NCI-H146 treated with DMSO at 0.1 percent for 48 hours (cell line): ENCODE results near the gene SPSB3.
"Not testable (repeated sequence)": the region's sequence is repeated elsewhere in the genome, so short reads cannot be mapped to it uniquely, and the experiment has no call there.

ENCODE experiments used
- DNase-seq: peaks from one replicate; lab custom pipeline; 2025; ENCODE audit not compliant: unreplicated experiment; lab: John Stamatoyannopoulos, UW

The SPSB3 gene

DNA sequence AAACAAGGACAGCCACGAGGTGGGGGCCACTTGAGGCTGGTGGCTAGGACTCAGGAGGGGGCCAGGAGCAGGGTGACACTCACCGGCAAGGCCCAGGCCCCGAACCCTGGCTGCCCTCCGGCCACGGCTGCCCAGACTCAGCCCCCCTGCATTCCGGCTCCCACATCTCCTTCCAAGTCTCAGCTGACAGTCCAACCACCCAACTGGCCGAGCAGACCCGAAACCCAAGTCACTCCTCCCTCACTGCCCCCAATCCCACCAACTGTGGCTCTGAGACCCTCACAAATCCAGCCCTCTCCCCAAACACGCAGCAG is 34.9 kb upstream of the SPSB3 start:
- DNase-seq = no peak

DNA sequence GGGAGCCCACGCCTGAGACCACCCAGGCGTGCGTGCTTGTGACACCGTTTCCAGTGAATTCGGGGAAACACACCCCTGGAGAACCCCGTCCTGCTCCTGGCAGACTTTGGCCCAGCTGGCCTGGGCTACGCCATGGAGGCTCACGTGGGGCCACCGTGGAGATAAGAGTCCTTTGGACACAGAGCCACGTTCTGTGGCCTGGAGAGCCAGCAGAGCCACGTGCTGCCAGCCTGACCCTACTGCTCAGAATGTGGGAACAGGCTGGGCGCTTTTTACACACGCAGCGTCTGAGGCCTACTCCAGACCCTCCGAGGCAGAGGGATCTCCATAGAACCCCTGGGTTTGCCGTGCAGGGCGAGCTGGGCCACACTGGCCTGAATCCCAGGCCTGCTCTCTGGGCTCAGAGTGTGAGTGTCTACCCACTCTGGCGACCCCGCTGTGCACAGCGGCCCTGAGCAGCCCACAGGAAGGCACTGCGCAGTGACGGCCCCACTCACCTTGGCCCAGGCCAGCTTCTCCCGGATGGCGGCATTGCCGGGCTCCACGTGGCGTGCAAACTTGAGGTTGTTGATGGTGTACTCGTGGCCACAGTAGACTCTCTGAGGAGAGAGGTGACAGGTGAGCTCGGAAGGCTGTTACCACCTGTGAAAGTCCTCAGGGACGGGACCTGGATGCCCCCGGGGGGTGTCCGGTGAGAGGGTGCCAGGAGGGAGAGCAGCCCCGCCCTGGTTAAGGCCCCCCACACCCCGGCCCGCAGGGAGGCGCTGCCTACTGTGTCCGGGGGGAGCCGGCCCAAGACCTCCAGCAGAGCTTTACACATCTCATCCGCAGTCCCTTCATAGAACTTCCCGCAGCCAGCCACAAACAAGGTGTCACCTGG is 34.3 kb upstream of the SPSB3 start:
- no peak for DNase-seq

DNA sequence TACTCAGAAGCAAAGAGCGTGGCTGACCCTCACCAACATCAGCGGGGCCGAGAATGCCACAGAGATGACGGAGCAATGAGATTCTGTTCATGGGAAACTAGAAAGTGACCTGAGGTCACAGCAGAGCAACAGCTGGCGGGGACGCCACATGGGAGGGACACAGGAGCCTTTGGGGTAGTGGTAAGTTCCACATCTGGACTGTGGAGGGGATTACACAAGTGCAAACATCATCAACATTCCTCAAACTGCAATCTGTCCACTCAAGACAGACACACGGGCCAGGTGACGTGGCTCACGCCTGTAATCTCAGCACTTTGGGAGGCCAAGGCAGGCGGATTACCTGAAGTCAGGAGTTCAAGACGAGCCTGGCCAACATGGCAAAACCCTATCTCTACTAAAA is 33.1 kb upstream of the SPSB3 start:
- DNase-seq = no peak

DNA sequence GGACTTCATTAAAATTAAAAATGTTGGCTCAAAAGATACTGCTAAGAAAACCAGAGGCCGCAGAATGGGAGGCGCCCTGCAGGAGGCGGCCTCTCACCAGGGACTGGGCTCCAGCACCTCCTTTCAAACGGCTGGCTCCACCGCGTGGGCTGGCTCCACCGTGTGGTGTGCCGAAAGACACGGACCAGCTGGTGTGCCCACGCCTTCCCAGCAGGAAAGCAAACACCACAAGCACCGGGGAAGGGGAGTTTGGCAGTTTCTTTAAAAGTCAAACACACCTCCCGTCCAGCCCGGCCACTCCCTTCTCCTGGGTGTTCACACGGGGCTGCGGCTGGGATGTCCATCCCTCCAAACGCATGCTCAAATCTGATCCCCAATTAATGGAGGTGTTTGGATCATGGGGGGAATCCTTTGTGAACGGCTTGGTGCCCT is 30.4 kb upstream of the SPSB3 start:
- peak; percentile 82 for DNase-seq

DNA sequence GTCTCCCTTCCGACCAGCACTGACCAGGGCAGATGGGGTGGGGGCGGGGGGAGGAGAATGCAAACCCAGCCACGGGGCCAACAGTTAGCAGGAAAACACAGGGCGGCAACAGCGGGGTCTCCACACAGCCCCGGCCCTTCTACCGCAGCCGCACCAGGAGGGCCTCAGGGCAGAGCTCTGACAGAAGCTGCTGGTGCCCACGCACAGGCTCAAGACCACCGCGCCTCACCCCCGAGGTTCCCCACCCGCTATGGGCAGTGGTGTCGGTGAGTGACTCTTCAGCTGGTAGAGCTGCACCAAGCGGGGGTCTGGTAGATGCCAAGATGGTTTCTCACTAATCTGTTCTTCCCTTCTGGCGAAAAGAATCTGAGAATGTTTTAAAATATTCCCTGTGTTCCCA is 28.2 kb upstream of the SPSB3 start:
- no peak for DNase-seq

DNA sequence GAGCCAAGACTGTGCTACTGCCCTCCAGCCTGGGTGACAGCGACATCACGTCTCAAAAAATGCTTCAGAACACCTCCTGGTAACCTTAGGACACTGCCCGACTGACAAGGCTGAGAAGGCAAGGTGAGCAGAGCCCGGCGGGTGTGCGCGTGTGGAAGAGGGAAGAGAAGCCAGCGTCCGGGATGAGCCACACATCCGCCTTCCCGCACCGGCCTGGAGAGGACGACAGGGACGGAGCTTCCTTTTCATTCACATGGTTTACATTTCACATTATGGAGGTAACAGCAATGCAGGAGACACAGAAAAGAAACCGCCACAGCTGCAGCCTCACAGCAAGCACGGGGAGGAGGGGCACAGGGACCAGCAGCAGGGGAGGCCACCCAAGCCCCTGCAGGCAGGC is 27.7 kb upstream of the SPSB3 start:
- no peak for DNase-seq

DNA sequence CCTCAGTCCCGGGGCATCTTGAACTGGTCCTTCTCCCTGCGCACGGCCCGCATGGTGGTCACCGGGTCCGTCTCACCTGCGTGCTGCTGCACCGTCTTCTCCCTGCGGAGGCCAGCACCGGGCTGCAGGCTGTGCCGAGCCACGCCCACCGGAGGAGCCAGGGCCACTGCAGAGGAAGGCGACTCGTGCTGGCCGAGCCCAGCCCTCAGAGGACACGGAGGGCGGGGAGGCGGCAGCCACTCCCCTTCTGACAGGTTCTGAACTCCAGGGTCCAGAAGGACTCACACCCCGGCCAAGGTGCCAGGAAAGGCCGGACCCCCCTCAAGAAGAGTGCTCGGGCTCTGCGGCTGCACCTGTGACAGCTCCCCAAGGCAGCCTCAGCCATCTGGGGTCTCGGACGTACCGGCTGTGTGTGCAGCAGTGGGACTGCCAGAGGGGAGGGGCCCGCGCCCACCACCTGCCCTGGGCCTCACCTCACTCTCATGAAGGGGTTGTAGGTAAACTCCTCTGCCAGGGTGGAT is 27.0 kb upstream of the SPSB3 start:
- no peak for DNase-seq

DNA sequence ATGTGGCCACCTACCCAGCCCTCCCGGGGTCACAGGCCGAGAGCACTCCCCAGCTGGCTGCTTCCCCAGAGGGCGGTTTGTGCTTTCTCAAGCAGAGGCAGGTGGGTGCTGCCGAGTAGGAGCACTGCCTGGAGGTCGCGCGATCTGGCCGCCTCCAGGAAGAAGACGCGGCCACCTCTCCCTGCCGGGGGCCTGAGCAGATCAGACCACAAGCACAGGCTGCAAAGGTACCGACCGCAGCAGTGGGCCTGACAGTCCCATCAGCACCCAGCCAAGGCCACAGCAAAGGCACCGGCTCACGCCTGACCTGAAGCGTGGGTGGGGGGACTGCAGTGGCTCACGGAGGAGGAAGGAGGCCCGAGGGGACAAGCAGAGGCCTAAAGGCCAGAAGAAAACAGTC is 26.3 kb upstream of the SPSB3 start:
- DNase-seq = no peak

DNA sequence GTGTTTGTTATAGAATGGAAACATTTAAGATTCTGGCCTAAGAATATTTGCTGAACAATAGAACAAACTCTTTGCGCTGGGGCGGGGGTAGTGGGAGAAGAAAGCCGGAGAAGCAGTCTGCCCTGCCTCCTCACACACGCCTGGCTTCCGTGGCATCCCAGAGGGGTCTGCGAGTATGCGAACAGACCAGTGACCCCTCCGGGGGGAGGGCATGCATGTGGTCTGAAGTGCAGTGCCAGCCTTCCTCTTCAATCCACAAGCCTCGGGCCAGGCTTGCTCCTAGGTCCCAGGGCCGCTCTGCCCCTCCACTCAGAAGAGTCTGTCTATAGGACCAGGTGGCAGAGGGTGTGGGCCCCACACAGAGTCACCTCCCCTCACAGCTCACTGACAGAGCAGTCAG is 25.3 kb upstream of the SPSB3 start:
- DNase-seq = no peak

DNA sequence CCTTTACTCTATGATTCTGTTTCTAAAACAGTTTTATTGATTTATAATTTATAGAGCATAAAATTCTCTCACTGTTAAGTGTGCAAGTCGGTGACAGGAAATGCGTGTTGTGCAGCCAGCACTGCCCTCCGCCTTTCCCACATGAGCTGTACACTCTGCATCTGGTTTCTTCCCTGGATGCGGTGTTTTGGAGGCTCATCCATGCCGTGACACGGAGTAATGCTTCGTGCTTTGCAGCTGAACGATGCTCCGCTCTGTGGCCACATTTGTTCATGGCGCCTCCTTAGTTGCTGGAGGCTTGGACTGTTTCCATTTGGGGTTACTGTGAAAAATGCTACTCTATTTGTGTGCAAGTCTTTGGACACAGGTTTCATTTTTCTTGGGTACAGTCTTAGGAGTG is 18.3 kb upstream of the SPSB3 start:
- DNase-seq = no peak

DNA sequence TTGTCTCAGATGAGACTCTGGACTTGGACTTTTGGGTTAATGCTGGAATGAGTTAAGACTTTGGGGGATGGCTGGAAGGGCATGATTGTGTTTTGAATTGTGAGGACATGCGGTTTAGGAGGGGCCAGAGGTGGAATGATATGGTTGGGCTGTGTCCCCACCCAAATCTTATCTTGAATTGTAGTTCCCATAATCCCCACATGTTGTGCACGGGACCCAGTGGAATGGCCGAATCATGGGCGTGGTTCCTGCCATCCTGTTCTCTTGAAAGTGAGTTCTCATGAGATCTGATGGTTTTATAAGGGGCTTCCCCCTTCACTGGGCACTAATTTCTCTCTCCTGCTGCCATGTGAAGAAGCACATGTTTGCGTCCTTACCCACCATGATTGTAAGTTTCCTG is 16.9 kb upstream of the SPSB3 start:
- not testable (repeated sequence) for DNase-seq

DNA sequence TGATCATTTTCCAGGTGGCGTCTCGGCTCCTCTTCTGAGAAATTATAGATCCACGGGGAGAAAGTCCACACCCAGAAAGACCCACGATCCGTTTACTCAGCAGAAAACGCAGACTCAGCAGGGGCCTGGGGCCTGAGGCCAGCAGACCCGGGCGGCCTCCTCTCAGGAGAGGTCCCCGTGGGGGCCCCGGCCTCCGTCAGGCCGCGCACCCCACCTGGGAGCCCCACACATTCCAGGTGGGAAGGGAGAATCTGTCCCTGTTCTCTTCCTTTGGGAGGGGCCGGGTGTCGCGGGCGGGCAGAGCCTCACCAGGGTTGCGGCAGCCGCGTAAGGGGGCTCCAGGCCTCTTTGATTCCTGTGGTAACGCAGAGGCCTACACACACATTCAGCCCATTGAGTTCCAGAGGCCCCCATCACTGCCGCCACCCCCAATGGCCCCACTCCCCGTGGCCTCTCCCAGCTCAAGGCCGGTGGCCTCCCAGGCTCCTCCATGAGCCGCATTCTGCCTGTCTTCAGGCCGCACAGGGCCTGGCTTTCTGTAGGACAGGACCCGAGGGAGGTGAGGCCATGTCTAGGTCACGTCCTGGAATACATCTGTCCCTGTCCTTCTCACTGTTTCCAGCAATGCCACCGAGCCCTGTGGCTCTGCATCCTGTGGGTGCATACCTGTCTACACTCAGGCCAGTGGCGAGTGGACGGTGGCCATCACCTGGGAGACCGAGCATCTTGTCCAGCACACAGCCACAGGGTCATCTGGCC is 12.7 kb upstream of the SPSB3 start:
- no peak for DNase-seq

DNA sequence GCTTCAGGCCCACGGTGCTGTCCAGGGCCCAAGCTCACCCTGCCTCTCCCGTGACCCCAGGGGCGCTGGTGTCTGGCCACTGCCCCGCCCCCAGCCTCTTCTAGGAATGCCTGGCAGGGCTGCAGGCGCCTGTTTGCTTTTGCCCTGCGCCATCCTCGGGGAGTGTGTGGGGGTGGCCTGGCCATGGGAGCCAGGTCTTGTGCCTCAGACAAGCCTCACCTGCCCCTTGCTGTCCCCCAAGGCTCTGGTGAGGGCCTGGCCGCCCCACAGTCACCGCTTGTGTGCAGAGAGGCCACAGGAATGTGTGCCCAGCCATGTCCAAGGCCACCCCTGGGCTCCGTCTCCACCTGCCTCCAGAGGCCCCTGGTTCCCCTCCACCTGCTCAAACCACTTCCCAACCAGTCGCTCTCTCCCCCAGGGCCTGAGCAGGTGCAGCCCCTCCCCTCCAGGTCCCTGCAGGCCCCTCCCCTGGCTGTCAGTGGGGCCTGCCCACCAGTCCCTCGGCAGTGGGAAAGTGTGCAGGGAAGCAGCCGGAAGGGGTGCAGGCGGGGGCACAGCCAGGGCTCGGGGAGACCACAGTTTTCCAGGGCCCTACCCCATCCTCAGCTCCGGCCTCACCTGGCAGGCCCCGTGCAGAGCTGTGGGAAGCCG is 12.0 kb upstream of the SPSB3 start:
- no peak for DNase-seq

DNA sequence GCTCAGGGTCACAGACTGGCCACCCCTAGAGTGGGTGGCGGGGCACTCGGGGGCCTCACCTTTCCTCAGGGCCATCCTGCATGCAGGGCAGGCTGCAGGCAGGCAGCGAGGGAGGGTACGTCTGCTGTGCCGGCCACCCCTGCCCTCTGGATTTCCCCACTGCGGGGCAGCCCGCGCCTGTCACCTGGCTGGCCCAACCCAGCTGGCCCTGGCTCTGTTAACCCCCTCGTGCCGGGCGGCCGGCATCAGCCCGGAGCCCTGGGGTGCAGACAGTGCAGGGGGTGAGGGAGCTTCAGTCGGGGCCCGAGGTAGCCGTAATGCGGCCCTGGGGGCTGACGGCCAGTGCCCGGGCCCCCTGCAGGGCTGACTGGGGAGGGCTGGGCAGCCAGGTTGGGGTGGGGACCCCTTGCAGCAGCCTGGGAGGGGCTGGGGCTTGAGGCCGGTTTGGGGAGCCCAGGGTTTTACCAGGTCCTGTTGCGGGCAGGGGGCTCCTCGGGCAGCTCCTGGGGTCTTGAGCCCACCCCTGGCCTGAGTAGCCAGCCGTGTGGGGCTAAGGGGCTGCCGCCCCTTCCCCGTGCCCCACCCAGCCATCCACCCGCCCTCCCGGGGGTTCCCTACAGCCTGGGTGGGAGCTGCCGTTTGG is 11.3 kb upstream of the SPSB3 start, which contains the start of gene IGFALS:
TSS of gene IGFALS (minus strand) at position 128 of the 643 bp plus-strand sequence. CDS start at position 75, 53 bp downstream.
- DNase-seq = no peak

DNA sequence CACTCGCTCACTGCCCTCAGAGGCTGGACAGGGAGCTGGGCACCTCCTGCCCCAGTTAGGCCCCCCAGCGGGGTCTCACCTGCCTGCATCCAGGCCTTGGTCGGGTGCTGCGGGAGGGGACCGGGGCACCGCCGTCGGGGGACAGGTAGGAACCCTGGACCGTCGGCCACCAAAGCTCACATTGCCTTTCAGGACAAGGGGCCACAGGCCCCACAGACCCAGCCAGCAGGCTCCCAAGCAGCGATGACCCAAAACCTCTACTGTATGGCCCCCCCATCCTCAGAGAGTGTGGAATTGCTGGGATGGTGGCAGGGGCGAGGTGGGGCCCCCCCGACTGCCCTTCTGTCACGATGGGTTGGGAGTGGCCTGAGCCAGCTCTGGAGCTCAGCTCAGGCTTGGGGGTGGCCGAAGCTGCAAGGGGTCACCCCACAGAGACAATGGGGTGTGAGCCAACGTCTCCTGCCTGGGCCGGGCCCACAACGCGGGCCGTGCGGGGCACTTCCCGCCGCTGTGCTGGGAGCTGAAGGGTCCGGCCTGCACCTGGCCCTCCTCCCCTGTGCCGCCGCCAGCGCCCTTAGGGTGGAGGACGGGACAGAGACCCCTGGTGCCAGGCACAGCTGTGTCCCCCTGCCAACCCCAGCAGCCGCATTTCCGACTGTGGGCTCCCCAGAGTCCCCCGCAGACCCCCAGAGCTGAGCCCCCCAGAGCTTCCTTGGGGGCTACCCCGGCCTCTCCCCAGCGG is 10.6 kb upstream of the SPSB3 start:
- no peak for DNase-seq

DNA sequence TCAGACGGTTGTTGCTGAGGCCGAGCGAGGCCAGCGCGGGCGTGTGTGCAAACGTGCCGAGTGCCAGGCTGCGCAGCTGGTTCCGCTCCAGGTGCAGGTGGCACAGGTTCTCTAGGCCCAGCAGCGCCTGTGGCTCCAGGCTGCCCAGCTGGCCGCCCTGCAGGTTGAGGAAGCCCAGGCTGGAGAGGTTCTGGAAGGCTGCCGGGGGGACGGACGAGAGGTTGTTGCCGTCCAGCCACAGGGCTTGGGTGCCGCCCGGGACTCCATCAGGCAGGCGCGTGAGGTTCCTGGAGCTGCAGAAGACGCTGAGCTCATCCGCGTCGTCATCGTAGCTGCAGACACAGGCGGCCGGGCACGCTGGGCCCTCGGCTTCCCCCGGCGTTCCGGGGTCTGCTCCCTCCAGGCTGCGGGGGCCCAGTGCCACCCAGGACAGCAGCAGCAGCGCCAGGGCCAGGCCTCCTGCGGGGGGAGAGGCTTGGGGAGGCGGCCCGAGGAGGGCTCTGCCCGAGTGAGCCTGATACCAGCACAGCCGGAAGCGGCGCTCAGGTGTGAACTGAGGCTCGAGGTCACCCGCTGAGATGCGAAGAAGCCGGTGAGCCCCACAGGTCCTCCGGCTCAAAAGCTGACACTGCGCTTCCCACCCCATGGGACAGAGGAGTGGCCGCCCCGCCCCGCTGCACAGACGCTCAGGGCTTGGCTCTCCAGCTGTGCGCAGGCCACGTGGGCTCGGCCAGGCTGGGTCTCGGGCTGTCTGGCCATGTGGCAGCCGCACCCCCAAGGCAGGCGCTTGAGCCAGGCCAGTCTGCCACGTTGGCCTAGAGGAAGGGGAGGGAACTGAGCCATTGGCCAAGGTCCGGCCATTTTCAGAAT is 9.8 kb upstream of the SPSB3 start:
- DNase-seq = no peak

DNA sequence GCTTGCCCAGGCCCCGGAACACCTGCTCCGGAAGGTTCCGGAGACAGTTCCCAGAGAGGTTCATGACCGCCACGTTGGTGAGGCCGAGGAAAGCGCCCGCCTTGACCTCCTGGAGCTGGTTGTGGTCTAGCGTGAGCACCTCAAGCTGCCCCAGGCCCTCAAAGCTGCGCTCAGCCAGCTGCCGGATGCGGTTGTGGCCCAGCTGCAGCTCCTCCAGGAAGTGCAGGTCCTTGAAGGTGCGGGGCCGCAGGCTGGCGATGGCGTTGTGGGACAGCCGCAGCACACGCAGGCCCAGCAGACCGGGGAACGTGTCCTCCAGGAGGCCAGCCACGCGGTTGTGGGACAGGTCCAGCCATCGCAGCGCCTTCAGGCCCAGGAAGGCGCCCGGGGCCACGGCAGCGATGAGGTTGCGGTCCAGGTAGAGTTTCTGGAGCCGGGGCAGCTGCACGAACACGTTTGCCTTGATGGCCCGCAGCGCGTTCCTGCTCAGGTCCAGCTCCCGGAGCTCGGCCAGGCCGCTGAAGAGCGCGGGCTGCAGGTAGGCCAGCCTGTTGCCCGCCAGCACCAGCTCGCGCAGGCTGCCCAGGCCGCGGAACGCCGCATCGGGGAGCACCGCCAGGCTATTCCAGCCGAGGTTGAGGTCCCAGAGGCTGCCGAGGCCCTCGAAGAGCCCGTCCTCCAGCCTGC is 9.0 kb upstream of the SPSB3 start:
- DNase-seq = no peak

DNA sequence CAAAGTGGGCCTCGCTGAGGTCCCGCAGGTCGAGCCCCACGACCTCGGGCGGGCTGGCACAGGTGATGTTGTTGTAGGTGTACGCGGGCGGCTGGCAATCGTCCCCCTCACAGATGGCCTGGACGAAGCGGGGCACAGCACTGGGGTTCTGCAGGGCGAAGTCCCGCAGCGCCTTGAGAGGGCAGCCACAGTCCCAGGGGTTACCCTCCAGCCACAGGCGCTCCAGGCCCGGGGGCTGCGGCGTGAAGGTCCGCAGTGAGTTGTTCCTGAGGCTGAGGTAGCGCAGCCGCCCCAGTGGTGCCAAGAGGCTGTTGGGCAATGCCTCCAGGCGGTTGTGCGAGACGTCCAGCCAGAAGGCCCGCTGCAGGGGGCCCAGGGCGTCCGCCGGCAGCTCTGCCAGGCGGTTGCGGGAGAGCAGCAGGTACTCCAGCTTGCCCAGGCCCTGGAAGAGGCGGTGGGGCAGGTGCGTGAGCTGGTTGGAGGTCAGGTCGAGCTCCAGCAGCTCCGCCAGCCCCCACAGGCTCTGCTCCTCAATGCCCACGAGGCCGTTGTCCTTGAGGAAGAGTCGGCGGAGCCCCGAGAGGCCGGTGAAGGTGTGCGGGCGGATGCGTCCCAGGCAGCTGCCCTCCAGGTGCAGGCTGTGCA is 8.4 kb upstream of the SPSB3 start:
- no peak for DNase-seq

DNA sequence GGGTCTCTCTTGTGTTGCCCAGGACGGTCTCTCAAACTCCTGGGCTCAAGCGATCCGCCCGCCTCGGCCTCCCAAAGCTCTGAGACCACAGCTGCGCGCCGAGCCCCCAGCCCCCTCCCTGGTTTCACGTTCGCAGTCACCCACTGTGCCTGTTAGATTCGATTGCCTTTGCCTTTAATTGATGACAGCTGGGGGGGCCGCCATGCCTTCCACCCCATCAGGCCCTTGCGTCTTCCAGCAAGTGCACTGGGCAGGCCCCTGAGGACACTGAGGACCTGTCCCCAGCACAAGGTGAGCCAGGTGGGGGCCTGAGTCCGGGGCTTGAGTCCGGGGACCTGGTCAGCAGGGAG is 7.9 kb upstream of the SPSB3 start:
- DNase-seq = no peak
